H9 (cell line): ENCODE data around the gene XYLB. TPM values are rescaled to one million over a fixed set of nuclear protein-coding genes. Genes with fewer than 3 reads are reported as not detected.

ENCODE experiments used
- DNase-seq: peaks from one replicate; pipeline ENCODE4 v3.0.0-alpha.2; 2017
- H2AFZ ChIP-seq: one replicate; pipeline ENCODE4 v1.6.1; 2013; ENCODE audit warnings: mild to moderate bottlenecking, low read length, control low read depth, moderate library complexity
- H2AK5ac ChIP-seq: 2 replicates; pipeline ENCODE4 v1.6.1; 2013; ENCODE audit warnings: low read length, control low read depth, mixed read lengths; ENCODE audit not compliant: insufficient read length
- H2BK120ac ChIP-seq: one replicate; pipeline ENCODE4 v1.6.1; 2013; ENCODE audit warnings: low read depth, mild to moderate bottlenecking, low read length, control low read depth, inconsistent platforms; ENCODE audit not compliant: poor library complexity, severe bottlenecking
- H2BK12ac ChIP-seq: 2 replicates; pipeline ENCODE4 v1.6.1; 2013; ENCODE audit warnings: low read length, control low read depth, mixed read lengths, low read depth; ENCODE audit not compliant: insufficient read length
- H2BK15ac ChIP-seq: 2 replicates; pipeline ENCODE4 v1.6.1; 2013; ENCODE audit warnings: low read depth, low read length, control low read depth
- H2BK20ac ChIP-seq: one replicate; pipeline ENCODE4 v1.6.1; 2013; ENCODE audit warnings: low read depth, mild to moderate bottlenecking, low read length, control low read depth, inconsistent platforms; ENCODE audit not compliant: poor library complexity, severe bottlenecking
- H2BK5ac ChIP-seq: 2 replicates; pipeline ENCODE4 v1.6.1; 2013; ENCODE audit warnings: low read length, control low read depth, mixed read lengths; ENCODE audit not compliant: insufficient read length
- H3K14ac ChIP-seq: 2 replicates; pipeline ENCODE4 v1.6.1; 2013; ENCODE audit warnings: low read length, control low read depth; ENCODE audit not compliant: insufficient read depth
- H3K18ac ChIP-seq: 2 replicates; pipeline ENCODE4 v1.6.1; 2013; ENCODE audit warnings: low read depth, mild to moderate bottlenecking, mixed read lengths, low read length, control low read depth; ENCODE audit not compliant: insufficient read length
- H3K23ac ChIP-seq: 2 replicates; pipeline ENCODE4 v1.6.1; 2013; ENCODE audit warnings: low read length, control low read depth, mixed read lengths, low read depth; ENCODE audit not compliant: insufficient read length
- H3K23me2 ChIP-seq: 2 replicates; pipeline ENCODE4 v1.6.1; 2013; ENCODE audit warnings: low read depth, mild to moderate bottlenecking, mixed read lengths, low read length, control low read depth; ENCODE audit not compliant: insufficient read length, poor library complexity, severe bottlenecking
- H3K27ac ChIP-seq: 2 replicates; pipeline ENCODE4 v1.5.1; 2013; ENCODE audit warnings: low read length, control low read depth, mixed read lengths, low read depth; ENCODE audit not compliant: insufficient read length
- H3K27me3 ChIP-seq: 2 replicates; pipeline ENCODE4 v1.6.1; 2013; ENCODE audit warnings: low read length, control low read depth, inconsistent platforms; ENCODE audit not compliant: insufficient read depth
- H3K4ac ChIP-seq: 2 replicates; pipeline ENCODE4 v1.6.1; 2013; ENCODE audit warnings: low read depth, mild to moderate bottlenecking, control low read depth, inconsistent platforms, low read length, moderate library complexity
- H3K4me1 ChIP-seq: 2 replicates; pipeline ENCODE4 v1.6.1; 2013; ENCODE audit warnings: low read length, control low read depth, inconsistent platforms; ENCODE audit not compliant: insufficient read depth
- H3K4me2 ChIP-seq: 2 replicates; pipeline ENCODE4 v1.6.1; 2013; ENCODE audit warnings: low read length, control low read depth, mixed read lengths; ENCODE audit not compliant: insufficient read length, insufficient read depth
- H3K56ac ChIP-seq: 2 replicates; pipeline ENCODE4 v1.6.1; 2013; ENCODE audit warnings: low read depth, mild to moderate bottlenecking, mixed read lengths, low read length, control low read depth; ENCODE audit not compliant: insufficient read length
- H3K79me1 ChIP-seq: 2 replicates; pipeline ENCODE4 v1.6.1; 2013; ENCODE audit warnings: low read depth, mild to moderate bottlenecking, moderate library complexity, low read length, control low read depth, inconsistent platforms; ENCODE audit not compliant: insufficient read depth, poor library complexity, severe bottlenecking
- H3K79me2 ChIP-seq: 2 replicates; pipeline ENCODE4 v1.6.1; 2013; ENCODE audit warnings: low read length, control low read depth, inconsistent platforms; ENCODE audit not compliant: insufficient read depth
- H3K9ac ChIP-seq: 2 replicates; pipeline ENCODE4 v1.6.1; 2013; ENCODE audit warnings: low read length, control low read depth, mixed read lengths; ENCODE audit not compliant: insufficient read length; ENCODE audit errors: extremely low read depth
- H3K9me3 ChIP-seq: one replicate; pipeline ENCODE4 v1.6.1; 2013; ENCODE audit warnings: low read depth, low read length, inconsistent platforms; ENCODE audit not compliant: control insufficient read depth
- H3T11ph ChIP-seq: one replicate; pipeline ENCODE4 v1.6.1; 2013; ENCODE audit warnings: mild to moderate bottlenecking, low read length, control low read depth, inconsistent platforms
- H4K20me1 ChIP-seq: one replicate; pipeline ENCODE4 v1.6.1; 2013; ENCODE audit not compliant: control insufficient read depth, insufficient read length, insufficient read depth
- H4K5ac ChIP-seq: 2 replicates; pipeline ENCODE4 v1.6.1; 2013; ENCODE audit warnings: low read depth, mild to moderate bottlenecking, mixed read lengths, low read length, control low read depth; ENCODE audit not compliant: insufficient read length
- H4K8ac ChIP-seq: replicated peaks from 2 replicates; pipeline ENCODE4 v1.6.1; 2013; ENCODE audit warnings: low read length, control low read depth, mixed read lengths, low read depth; ENCODE audit not compliant: insufficient read length
- H4K91ac ChIP-seq: 2 replicates; pipeline ENCODE4 v1.6.1; 2013; ENCODE audit warnings: low read depth, mild to moderate bottlenecking, moderate library complexity, mixed read lengths, low read length, control low read depth; ENCODE audit not compliant: insufficient read length
- H3K27ac Mint-ChIP-seq, 3 experiments: 2 replicates in 2 of 3; 3 replicates in 1 of 3; pipeline ENCODE4 v1.8.0; 2020 to 2021; ENCODE audit warnings: mixed read lengths in 3 of 3, mild to moderate bottlenecking in 1 of 3, moderate library complexity in 1 of 3
- H3K27me3 Mint-ChIP-seq: 2 replicates; pipeline ENCODE4 v1.8.0; 2021; ENCODE audit warnings: low read depth, mild to moderate bottlenecking, moderate library complexity, mixed read lengths
- H3K36me3 Mint-ChIP-seq, 3 experiments: 2 replicates in 2 of 3; 3 replicates in 1 of 3; pipeline ENCODE4 v1.8.0; 2020 to 2021; ENCODE audit warnings: low read depth in 3 of 3, mixed read lengths in 3 of 3; ENCODE audit not compliant: insufficient read depth in 1 of 3
- H3K4me1 Mint-ChIP-seq, 2 experiments: 2 replicates each; pipeline ENCODE4 v1.8.0; 2020; ENCODE audit warnings: mixed read lengths in 2 of 2
- H3K4me3 Mint-ChIP-seq, 2 experiments: 2 replicates in 1 of 2; 3 replicates in 1 of 2; pipeline ENCODE4 v1.8.0; 2020 to 2021; ENCODE audit warnings: mild to moderate bottlenecking in 2 of 2, mixed read lengths in 2 of 2, moderate library complexity in 1 of 2
- H3K9me3 Mint-ChIP-seq, 2 experiments: 2 replicates in 1 of 2; 3 replicates in 1 of 2; pipeline ENCODE4 v1.8.0; 2020; ENCODE audit warnings: mild to moderate bottlenecking in 2 of 2, mixed read lengths in 2 of 2, moderate library complexity in 1 of 2
- CTCF ChIP-seq: fragments of 200-600 bp; sonication (generic); conservative IDR thresholded peaks from 3 replicates; pipeline ENCODE4 v1.8.0; 2021; ENCODE audit warnings: antibody characterized with exemption, mild to moderate bottlenecking
- total RNA-seq: library from RNA; stranded (reverse); gene quantifications from 2 replicates; pipeline ENCODE4 v1.2.1, GENCODE V29; 2021

The XYLB gene
- total RNA-seq, 1 experiment from 2014 or later = 2.6 TPM

GRCh38 chr3:38327335-38328009 is 19.1 kb upstream of the XYLB start:
- Histone ChIP-seq H3T11ph (no peak overlapping the region), H2BK15ac (no peak overlapping the region), H2BK120ac (no peak overlapping the region), H3K79me2 (no peaks in the 10 kb centered on the region), H2BK12ac (no peak overlapping the region), H3K18ac (no peak overlapping the region), H3K9me3 (no peaks in the 10 kb centered on the region), H2AK5ac (no peak overlapping the region), H3K27ac (no peak overlapping the region), H3K56ac (no peak overlapping the region), H4K5ac (no peak overlapping the region), H3K23ac (no peak overlapping the region), H2AFZ (no peak overlapping the region), H3K4me2 (no peak overlapping the region), H3K4me1 (no peaks in the 10 kb centered on the region), H3K27me3 (no peaks in the 10 kb centered on the region), H3K4ac (no peak overlapping the region), H4K91ac (no peak overlapping the region), H3K9ac (no peak overlapping the region), H3K79me1 (no peaks in the 10 kb centered on the region), H4K20me1 (no peaks in the 10 kb centered on the region), H3K14ac (no peak overlapping the region), H2BK5ac (no peak overlapping the region), H2BK20ac (no peak overlapping the region), H3K23me2 (no peaks in the 10 kb centered on the region), H4K8ac (no peak overlapping the region)
- peaks cover 2 to 7% of the 10 kb centered on the region in 2 experiments; a peak in 3 of 5 replicates for H3K9me3 Mint-ChIP-seq
- H3K4me3 Mint-ChIP-seq = no peak overlapping the region
- no peaks in the 10 kb centered on the region for H3K4me1 Mint-ChIP-seq
- DNase-seq = no peak
- H3K27ac Mint-ChIP-seq = no peak overlapping the region
- H3K27me3 Mint-ChIP-seq = peaks cover 4% of the 10 kb centered on the region; the same call in 1 of the 2 replicates
- TF ChIP-seq CTCF = no peak
- H3K36me3 Mint-ChIP-seq = no peaks in the 10 kb centered on the region; a peak in 1 of 7 replicates
